ENCODE measurements around the gene AGBL1.
A peak's percentile ranks its signal among the peaks of the same experiment; 100 is the strongest.
"Not testable (repeated sequence)": the region's sequence is repeated elsewhere in the genome, so short reads cannot be mapped to it uniquely, and the experiment has no call there.

Gene AGBL1

DNA sequence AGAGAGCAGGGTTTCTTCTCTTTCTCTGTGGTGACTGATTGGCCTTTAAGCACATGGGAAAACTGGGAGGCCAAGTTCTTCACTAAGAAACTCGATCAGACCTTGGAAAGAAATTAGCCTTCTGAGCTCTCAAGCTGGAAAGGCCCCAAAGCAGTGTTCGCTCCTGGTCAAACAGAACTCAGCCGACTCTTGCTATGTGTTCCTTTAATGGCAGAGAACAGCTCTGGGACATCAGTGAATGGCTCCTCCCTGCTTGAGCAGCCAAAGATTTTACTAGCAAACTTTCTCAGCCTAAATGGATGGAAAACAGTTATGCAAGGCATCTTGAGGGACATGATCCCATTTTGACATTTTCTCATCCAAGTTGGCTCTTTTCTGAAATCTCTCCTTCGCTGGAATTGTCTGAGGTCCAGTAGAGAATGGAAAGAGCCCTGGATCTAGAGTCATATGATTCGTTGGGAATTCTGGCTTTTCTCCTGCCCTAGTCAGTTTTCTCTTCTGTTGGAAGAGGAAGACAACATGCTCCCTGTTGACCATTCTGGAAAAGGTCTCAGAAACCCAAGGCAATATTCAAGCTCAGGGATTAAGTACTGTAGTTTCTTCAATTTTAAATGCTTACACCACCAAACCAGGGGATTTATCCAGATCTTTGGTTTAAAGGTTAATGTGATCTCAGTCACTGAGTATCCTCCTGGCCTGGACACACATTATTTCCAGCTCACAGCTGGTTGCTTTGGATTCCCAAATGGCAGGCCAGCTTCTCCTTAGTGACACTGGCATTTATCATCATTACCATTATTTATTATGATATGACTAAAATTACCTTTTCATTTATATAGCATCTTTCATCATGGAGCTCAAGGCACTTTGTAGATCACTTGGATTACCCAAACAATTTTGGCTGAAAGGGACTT is 319.6 kb downstream of the AGBL1 start:
- DNase-seq (ENCODE audit: low spot score), result no peak

DNA sequence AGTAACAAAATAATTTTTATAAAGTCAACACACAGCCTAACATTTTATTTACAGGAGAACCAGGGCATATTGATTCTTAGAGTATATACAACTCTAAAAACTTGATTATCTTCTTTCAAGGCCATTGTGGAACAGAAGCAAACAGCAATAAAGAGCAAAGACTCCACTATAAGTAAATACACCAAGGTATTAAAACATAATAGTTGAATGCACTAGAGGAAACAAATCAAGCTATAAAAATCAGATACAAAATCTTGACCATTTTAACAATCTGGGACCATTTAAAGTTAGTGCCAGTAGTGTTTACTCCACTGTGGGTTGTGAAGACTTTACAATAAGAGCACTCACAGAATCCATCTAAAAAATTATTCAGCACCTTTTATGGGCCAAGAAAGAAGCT is 323.6 kb downstream of the AGBL1 start:
- no peak for DNase-seq (ENCODE audit: low spot score)

DNA sequence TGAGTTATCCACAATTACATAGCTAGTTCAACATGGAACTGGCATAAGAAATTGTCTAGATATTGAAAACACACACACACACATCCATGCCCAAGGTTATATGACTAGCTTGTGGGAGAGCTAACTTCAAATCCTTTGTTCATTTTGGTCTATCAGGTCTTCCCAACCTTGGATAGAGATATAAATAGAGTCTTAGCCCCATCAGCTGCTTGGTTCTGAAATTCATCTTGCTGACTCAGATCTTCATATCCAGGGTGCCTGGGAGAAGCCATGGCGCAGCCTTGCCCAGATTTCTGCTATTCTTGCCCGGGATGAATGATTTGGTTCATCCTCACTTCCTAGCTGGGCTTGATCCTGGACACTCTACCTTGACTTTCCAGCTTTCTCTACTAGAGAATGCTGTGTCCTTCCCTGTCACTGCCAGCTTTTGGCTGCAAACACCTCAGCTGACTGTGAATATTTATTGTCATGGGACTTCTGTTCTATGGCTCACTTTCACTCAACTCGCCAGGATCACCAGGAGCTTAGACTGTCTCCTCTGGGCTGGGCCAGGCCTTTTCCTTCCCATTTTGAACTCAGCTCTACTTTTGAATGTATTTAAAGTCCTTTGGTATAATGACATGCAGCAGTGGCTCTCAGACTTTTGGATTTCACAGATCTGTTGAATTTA is 324.4 kb downstream of the AGBL1 start:
- no peak for DNase-seq (ENCODE audit: low spot score)

DNA sequence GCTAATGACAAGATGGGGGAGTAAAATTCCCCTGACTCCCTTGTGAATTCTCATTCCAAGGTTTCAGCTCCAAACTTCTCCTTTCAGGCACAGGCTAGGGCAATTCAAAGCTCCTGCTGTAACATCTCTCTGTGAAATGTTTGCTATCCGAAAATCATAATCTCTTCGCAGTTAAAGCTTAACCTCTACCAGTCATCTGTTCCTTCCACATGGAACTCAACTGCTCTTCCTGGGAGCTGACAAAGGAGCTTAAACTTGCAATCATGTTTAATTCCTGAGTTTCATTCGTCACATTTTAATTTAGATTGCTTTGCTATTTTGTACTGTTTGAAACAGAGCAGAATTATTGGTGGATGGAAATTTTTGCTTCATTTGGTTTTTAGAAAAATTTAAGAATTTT is 328.6 kb downstream of the AGBL1 start:
- DNase-seq (ENCODE audit: low spot score), result no peak

- no peak for DNase-seq (ENCODE audit: low spot score)
These were observed 332.2 kb downstream of the AGBL1 start for GRCh38 chr15:86411916-86412315.

- DNase-seq (ENCODE audit: low spot score), result no peak
These were observed 333.5 kb downstream of the AGBL1 start for GRCh38 chr15:86413191-86413590.

DNA sequence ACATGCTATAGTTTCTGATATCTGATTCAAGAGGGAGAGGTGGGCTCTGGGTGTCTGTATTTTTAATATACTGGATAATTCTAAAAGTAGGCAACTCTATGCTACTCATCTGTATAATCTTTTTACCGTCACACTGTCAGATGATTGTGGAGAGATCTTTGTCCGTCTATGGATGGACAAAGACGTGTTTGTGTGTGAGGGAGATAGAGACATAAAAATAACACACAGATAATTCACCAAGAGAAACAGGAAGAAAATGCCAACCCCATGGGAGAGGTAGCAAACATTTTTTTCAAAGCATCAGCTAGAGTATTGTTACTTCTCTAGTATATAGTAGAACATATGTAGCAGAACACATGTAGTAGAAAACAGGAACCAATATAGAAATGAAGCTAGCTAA is 346.1 kb downstream of the AGBL1 start:
- no peak for DNase-seq (ENCODE audit: low spot score)

DNA sequence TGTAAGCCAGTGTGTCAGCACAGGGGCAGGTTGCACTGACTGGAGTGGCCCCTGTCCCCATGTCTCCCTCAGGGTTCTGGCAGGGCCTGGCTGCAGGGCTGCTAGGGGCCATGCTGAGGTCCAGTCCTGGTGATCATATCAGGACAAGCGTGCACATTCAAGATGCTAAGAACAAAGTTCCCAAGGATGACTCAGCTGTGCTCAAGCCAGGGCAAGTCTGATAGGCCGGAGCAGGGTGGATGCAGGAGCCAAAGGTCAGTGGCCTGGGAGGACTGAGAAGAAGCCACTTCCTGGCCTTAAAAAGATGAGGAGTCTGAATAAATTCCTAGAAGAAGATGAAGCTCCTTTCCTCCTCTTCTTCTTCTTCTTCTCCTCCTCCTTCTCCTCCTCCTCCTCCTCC is 353.2 kb downstream of the AGBL1 start:
- DNase-seq (ENCODE audit: low spot score), result no peak

DNA sequence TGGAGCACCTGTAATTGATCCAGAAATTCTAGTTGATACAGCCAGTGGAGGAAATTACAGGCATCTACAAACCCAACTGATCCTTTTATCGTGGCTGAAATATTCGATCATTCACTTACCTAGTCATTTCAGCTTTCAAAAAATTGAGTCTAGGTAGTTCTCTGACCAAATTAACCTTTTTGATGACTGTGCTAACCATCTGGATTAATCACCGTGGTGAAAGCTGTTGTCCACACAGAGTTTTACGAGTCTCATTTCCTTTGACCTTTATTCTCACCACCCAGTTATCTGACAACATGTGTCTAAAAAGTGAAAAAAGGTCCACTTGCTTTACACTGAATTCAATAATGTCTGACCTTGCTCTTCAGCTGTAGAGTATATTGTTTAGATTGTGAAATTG is 354.3 kb downstream of the AGBL1 start:
- no peak for DNase-seq (ENCODE audit: low spot score)

DNA sequence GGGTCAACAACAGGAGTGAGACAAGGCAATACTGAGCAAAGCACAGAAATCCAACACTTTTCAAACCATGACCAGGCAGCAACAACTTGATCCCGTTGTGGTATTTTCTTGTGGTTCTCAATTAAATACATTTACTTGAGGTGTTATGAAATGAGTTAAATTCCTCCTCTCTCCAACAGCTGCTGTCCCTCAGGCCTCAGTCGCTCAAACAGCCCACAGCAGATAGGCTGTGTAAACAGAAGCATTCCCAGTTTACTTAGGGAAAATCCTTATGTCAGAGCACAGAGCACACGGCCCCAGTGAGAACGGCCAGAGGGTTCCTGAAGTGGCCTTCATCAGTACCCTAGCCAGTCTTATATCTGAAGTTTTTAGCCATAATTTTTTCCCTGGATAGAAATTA is 359.9 kb downstream of the AGBL1 start:
- DNase-seq (ENCODE audit: low spot score), result no peak

DNA sequence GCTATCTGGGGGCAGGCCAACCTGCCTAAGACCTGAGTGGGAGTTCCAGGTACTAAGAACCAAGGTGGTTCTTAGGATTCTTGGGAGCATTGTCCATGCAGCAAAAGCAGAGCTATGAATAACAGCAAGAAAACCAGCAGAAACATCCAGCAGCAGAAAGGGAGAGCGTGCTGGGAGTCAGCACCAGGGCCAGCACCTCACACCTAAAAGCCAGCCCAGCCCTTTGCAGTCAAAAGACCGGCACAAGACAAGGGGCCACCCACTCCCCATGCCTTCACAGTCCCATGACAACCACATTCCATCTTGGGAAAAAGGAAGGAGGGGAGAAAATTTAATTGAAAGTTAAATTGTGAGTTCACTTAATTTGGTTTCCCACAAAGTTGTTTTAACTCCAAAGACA is 364.9 kb downstream of the AGBL1 start:
- no peak for DNase-seq (ENCODE audit: low spot score)

- no peak for DNase-seq (ENCODE audit: low spot score)
These were observed 366.0 kb downstream of the AGBL1 start for GRCh38 chr15:86445579-86446252.

DNA sequence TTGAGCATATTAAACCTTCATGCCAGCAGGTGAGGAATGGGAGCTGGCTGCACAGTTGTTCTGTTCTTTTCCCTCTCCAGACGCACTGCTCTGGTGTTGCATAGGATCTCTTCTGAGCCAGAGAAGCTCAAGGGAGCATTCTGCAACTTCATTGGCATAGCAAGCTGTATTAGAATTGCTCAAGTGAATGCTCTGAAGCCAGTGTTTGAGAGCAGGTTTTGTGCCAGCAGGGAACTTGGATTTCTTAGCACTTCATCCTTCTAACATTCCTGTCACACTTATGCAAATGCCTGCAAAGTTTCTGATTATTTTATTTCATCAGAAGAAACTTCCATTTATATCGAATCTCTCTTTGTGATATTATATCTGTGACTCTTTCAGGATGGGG is 366.6 kb downstream of the AGBL1 start:
- DNase-seq (ENCODE audit: low spot score), result no peak

- not testable (repeated sequence) for DNase-seq (ENCODE audit: low spot score)
These were observed 385.9 kb downstream of the AGBL1 start for GRCh38 chr15:86465470-86466039.

GRCh38 chr15:86481720-86482119 is 402.0 kb downstream of the AGBL1 start:
- DNase-seq (ENCODE audit: low spot score), result no peak

DNA sequence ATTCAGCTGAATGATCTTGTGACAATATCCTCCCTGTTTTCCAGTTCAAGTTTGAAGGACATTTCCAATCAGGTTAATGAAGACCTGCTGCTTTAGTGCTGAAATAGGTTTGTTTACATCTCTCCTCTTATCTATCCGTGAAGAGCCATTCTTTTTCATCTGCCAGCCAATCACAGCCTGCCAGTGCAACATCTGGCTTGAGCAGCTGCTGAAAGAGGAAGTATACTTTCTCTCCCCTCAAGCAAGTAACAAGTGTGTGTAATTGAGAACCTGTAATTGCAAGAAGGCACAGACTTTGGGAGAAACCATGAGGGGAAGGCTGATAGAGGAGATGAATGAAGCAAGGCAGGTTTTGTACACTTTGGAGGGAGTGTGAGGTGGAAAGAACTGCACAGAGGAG is 404.3 kb downstream of the AGBL1 start:
- DNase-seq (ENCODE audit: low spot score), result peak; percentile 57

DNA sequence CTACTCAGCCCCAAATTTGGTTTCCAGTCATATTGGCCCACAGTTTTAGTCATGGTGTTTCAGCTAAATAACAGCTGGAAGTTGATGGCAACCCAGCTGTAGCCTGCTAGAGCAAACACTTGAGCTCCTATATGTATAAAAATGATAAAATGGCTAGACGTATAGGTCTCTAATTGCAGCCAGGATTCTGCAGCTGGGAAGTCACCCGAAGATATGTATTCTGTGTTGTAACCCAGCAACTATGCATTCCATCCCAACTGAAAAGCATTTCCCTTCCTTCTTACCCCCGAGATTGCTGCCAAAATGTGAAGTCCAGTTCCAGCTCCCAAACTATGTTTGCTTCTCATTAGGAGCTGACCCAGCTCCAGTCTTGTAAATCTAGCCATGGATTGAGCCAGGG is 408.4 kb downstream of the AGBL1 start:
- DNase-seq (ENCODE audit: low spot score), result no peak

GRCh38 chr15:86489981-86490380 is 410.3 kb downstream of the AGBL1 start:
- no peak for DNase-seq (ENCODE audit: low spot score)

DNA sequence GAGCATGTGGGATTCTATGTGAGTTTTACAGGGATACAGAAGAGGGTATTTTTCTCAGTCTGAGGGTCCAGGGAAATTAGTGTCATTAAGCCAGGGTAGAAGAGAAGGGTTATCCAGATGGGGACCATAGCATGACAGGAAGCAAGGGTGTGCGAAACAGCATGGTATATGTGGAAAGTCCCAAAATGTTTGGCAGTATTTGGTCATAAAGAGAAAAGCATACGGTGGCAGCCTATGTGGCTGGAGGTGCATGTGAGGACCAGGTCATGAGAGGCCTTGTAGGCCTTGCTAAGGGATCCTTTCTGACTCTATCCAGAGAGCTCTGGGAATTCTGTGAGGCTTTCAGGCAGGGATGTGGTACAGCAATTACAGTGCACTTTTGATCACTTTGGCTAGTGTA is 411.4 kb downstream of the AGBL1 start:
- DNase-seq (ENCODE audit: low spot score), result no peak

GRCh38 chr15:86493884-86494283 is 414.2 kb downstream of the AGBL1 start:
- DNase-seq (ENCODE audit: low spot score), result no peak

DNA sequence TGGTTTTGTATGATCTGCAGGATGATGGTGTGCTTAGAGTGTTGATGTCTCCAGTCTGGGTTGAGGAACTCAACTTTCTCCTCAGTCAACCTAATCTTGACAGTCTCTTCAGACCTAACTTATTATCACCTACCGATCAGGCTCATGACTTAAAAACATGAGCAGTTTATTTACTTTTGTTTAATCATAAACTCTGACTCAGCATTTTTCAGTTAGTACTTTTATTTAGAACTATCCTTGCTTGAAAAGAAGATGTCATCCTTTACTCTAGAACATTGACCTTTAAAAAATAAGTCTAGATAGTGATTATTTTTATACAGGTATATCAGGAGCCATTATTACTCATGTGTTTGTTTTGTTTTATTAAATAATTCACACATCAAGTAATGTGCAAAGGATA is 414.8 kb downstream of the AGBL1 start:
- no peak for DNase-seq (ENCODE audit: low spot score)

GRCh38 chr15:86502301-86502700 is 422.6 kb downstream of the AGBL1 start:
- no peak for DNase-seq (ENCODE audit: low spot score)

DNA sequence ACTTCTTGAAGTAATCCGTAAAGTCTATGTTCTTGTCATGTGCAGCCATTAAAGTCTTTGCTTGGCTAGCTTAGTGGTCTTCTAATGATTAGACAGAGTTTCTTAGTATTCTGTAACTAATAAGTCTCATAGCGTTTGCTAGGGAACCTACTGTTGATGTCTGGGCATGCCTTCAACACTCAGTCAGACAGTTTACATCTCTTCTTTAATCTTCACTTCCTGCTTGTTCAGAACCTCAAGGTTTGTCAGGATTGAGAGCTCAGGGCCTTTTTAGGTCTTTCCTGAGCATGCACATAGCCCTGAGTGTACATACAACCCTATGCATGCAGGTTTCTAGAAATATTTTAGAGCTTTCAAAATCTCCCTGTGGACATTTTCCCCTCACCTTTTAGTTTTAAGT is 426.3 kb downstream of the AGBL1 start:
- no peak for DNase-seq (ENCODE audit: low spot score)

Measured in NAMALWA (cell line).